Osteocyte (in vitro differentiated cells): ENCODE measurements around the gene IL31. TPM values are rescaled to one million over a fixed set of nuclear protein-coding genes. Genes with fewer than 3 reads are reported as not detected.

Experiments used
- DNase-seq: peaks from one replicate; pipeline ENCODE4 v3.0.0; 2021; ENCODE audit warnings: mixed read lengths; ENCODE audit not compliant: unreplicated experiment; ENCODE audit errors: extremely low spot score
- H3K27ac Mint-ChIP-seq: one replicate; pipeline ENCODE4 v1.8.0; 2021; ENCODE audit warnings: mild to moderate bottlenecking, mixed read lengths; ENCODE audit not compliant: unreplicated experiment
- H3K27me3 Mint-ChIP-seq: one replicate; pipeline ENCODE4 v1.8.0; 2021; ENCODE audit warnings: mixed read lengths; ENCODE audit not compliant: unreplicated experiment
- H3K36me3 Mint-ChIP-seq: one replicate; pipeline ENCODE4 v1.8.0; 2021; ENCODE audit warnings: mixed read lengths; ENCODE audit not compliant: unreplicated experiment
- H3K4me1 Mint-ChIP-seq: one replicate; pipeline ENCODE4 v1.8.0; 2021; ENCODE audit warnings: mixed read lengths; ENCODE audit not compliant: unreplicated experiment
- H3K4me3 Mint-ChIP-seq: one replicate; pipeline ENCODE4 v1.8.0; 2021; ENCODE audit warnings: mild to moderate bottlenecking, moderate library complexity, mixed read lengths; ENCODE audit not compliant: unreplicated experiment
- H3K9me3 Mint-ChIP-seq: one replicate; pipeline ENCODE4 v1.8.0; 2021; ENCODE audit warnings: mixed read lengths; ENCODE audit not compliant: unreplicated experiment
- CTCF ChIP-seq: fragments of 200-600 bp; sonication (generic); IDR thresholded peaks from 2 replicates; pipeline ENCODE4 v1.5.0; 2021; ENCODE audit warnings: antibody characterized with exemption, mild to moderate bottlenecking, moderate library complexity
- long read RNA-seq: library from polyadenylated mRNA; unstranded; transcript quantifications from one replicate; pipeline ENCODE4 v2.0.0, GENCODE V29; 2021
- total RNA-seq: library from RNA; stranded (reverse); gene quantifications from 2 replicates; pipeline ENCODE4 v1.2.1, GENCODE V29; 2021

The IL31 gene
- not detected in 2 replicates for total RNA-seq
- long read RNA-seq, result 0 reads

GRCh38 chr12:122174155-122174845, at the start of gene IL31:
Gene IL31, minus strand, starts transcription at chr12:122174221. Its CDS starts 49 bp downstream, at chr12:122174172.
- Mint-ChIP-seq H3K4me3 (no peak within 1 kb of the TSS), H3K4me1 (no peaks in the 10 kb centered on the region), H3K27ac (no peak within 1 kb of the TSS), H3K9me3 (no peaks in the 10 kb centered on the region), H3K36me3 (no peaks in the 10 kb centered on the region), H3K27me3 (peaks cover 12% of the 10 kb centered on the region)
- no peak for DNase-seq
- no peak for TF ChIP-seq CTCF

- Mint-ChIP-seq H3K36me3 (peaks cover 32% of the 10 kb centered on the region), H3K9me3 (no peaks in the 10 kb centered on the region), H3K27ac (no peak overlapping the region), H3K4me1 (no peaks in the 10 kb centered on the region), H3K4me3 (no peak overlapping the region), H3K27me3 (no peaks in the 10 kb centered on the region)
- no peak for TF ChIP-seq CTCF
- no peak for DNase-seq
Measured at GRCh38 chr12:122216445-122216844, 42.4 kb upstream of the IL31 start.

- H3K36me3 Mint-ChIP-seq, result peaks cover 30% of the 10 kb centered on the region
- H3K27me3 Mint-ChIP-seq, result no peaks in the 10 kb centered on the region
- no peak for TF ChIP-seq CTCF
- H3K4me1 Mint-ChIP-seq, result no peaks in the 10 kb centered on the region
- H3K4me3 Mint-ChIP-seq, result no peak overlapping the region
- no peak for DNase-seq
- H3K9me3 Mint-ChIP-seq, result no peaks in the 10 kb centered on the region
- no peak overlapping the region for H3K27ac Mint-ChIP-seq
Measured at GRCh38 chr12:122215771-122216170, 41.8 kb upstream of the IL31 start.

GRCh38 chr12:122208073-122208820, 34.2 kb upstream of the IL31 start:
- peaks cover 10% of the 10 kb centered on the region for H3K27me3 Mint-ChIP-seq
- H3K36me3 Mint-ChIP-seq, result peaks cover 30% of the 10 kb centered on the region
- no peak overlapping the region for H3K4me3 Mint-ChIP-seq
- no peak overlapping the region for H3K27ac Mint-ChIP-seq
- H3K9me3 Mint-ChIP-seq, result no peaks in the 10 kb centered on the region
- peaks cover 5% of the 10 kb centered on the region for H3K4me1 Mint-ChIP-seq
- DNase-seq, result no peak
- no peak for TF ChIP-seq CTCF

- DNase-seq, result no peak
- TF ChIP-seq CTCF, result no peak
- peaks cover 7% of the 10 kb centered on the region for H3K4me1 Mint-ChIP-seq
- H3K9me3 Mint-ChIP-seq, result no peaks in the 10 kb centered on the region
- no peak overlapping the region for H3K4me3 Mint-ChIP-seq
- H3K27ac Mint-ChIP-seq, result no peak overlapping the region
- peaks cover 29% of the 10 kb centered on the region for H3K36me3 Mint-ChIP-seq
- H3K27me3 Mint-ChIP-seq, result peaks cover 10% of the 10 kb centered on the region
Measured at GRCh38 chr12:122207391-122207790, 33.4 kb upstream of the IL31 start.
